Spinal cord (tissue), 10 donors: ENCODE measurements around the gene MEOX1. TPM values are rescaled to one million over a fixed set of nuclear protein-coding genes. Genes with fewer than 3 reads are reported as not detected.
A peak's percentile ranks its signal among the peaks of the same experiment; 100 is the strongest.

ENCODE experiments used
- DNase-seq, 6 donors: peaks; one replicate each; pipeline versions ENCODE4 v3.0.0 to v3.0.0-alpha.2; 2013 to 2015; ENCODE audit warnings: low spot score in 6 of 6, low read depth in 4 of 6
- H3K27ac ChIP-seq: one replicate; pipeline ENCODE4 v1.5.1; 2013; ENCODE audit warnings: low read depth, low read length, control low read depth
- H3K27me3 ChIP-seq: one replicate; pipeline ENCODE4 v1.6.1; 2013; ENCODE audit warnings: low read length; ENCODE audit not compliant: control insufficient read depth, insufficient read depth
- H3K36me3 ChIP-seq: one replicate; pipeline ENCODE4 v1.6.1; 2013; ENCODE audit warnings: low read length; ENCODE audit not compliant: control insufficient read depth, insufficient read depth
- H3K4me1 ChIP-seq: one replicate; pipeline ENCODE4 v1.6.1; 2013; ENCODE audit warnings: low read length; ENCODE audit not compliant: control insufficient read depth, insufficient read depth
- H3K4me3 ChIP-seq: one replicate; pipeline ENCODE4 v1.5.1; 2013; ENCODE audit warnings: low read depth, low read length, control low read depth
- H3K9me3 ChIP-seq: one replicate; pipeline ENCODE4 v1.6.1; 2013; ENCODE audit warnings: low read length; ENCODE audit not compliant: control insufficient read depth, insufficient read depth
- WGBS: methylation state at CpG from one replicate; pipeline ENCODE4 v1.1.5; 2013; ENCODE audit warnings: missing lambda C conversion rate; ENCODE audit not compliant: insufficient coverage; 5-methylcytosine and 5-hydroxymethylcytosine counted together
- polyA plus RNA-seq, 2 donors: library from polyadenylated mRNA; unstranded; fragments of 120-200 nt; gene quantifications; one replicate each; pipeline ENCODE4 v1.2.1, GENCODE V29; 2013; ENCODE audit not compliant: insufficient read length in 2 of 2
- total RNA-seq, 2 donors: library from RNA; depleted of rRNA in 1 of 2; stranded (reverse); fragments of 120-200 nt in 1 of 2; fragments of >200 nt in 1 of 2; gene quantifications; one replicate each; pipeline versions ENCODE4 v1.2.3 to v1.2.4, GENCODE V29; 2013 to 2014
- donor health status: healthy.

The MEOX1 gene
- total and polyA plus RNA-seq, 4 donors = 0.35 to 2.3 (median 1.7) TPM

- Histone ChIP-seq H3K27ac (peak overlapping the region; percentile 52), H3K4me3 (peak overlapping the region; percentile 27), H3K27me3 (peaks cover 7% of the 10 kb centered on the region), H3K4me1 (peaks cover 13% of the 10 kb centered on the region), H3K36me3 (no peaks in the 10 kb centered on the region), H3K9me3 (no peaks in the 10 kb centered on the region)
- DNase-seq = no peak
- 73% methylated on average over 14 of the region's 16 CpGs for WGBS
Observed at GRCh38 chr17:43645450-43645764, 16.3 kb downstream of the MEOX1 start.

GRCh38 chr17:43644081-43644480 lies 17.6 kb downstream of the MEOX1 start:
- H3K4me3 ChIP-seq = no peak overlapping the region
- no peaks in the 10 kb centered on the region for H3K36me3 ChIP-seq
- WGBS = 80% methylated on average over 3 of the region's 4 CpGs
- H3K4me1 ChIP-seq = peaks cover 13% of the 10 kb centered on the region
- no peak for DNase-seq
- peaks cover 7% of the 10 kb centered on the region for H3K27me3 ChIP-seq
- no peak overlapping the region for H3K27ac ChIP-seq
- no peaks in the 10 kb centered on the region for H3K9me3 ChIP-seq

DNA sequence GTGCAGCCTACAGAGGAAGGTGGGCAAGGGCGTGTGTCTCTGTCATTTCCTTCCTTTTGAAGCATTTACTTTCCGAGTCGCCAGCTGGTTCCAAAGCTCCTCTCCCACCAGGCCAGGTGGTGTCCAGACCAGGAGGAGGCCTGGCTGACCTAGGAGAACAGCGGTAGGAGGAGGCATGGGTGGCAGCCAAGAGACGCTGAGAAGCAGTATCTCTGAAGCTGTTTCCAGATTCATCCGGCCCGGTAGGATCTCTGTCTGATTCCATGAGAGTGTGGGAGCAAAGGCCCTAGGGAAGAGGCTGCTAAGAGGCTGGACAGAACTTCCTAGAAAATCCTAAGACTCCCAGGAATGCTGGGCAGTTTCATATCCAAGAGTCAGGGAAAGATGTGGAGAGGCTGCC lies 20.3 kb downstream of the MEOX1 start:
- H3K9me3 ChIP-seq = no peaks in the 10 kb centered on the region
- no peak for DNase-seq
- whole genome bisulfite sequencing = 82% methylated on average over 7 of the region's 7 CpGs
- H3K4me1 ChIP-seq = peaks cover 10% of the 10 kb centered on the region
- peaks cover 2% of the 10 kb centered on the region for H3K27me3 ChIP-seq
- no peak overlapping the region for H3K4me3 ChIP-seq
- H3K27ac ChIP-seq = peak overlapping the region; percentile 29
- no peaks in the 10 kb centered on the region for H3K36me3 ChIP-seq

DNA sequence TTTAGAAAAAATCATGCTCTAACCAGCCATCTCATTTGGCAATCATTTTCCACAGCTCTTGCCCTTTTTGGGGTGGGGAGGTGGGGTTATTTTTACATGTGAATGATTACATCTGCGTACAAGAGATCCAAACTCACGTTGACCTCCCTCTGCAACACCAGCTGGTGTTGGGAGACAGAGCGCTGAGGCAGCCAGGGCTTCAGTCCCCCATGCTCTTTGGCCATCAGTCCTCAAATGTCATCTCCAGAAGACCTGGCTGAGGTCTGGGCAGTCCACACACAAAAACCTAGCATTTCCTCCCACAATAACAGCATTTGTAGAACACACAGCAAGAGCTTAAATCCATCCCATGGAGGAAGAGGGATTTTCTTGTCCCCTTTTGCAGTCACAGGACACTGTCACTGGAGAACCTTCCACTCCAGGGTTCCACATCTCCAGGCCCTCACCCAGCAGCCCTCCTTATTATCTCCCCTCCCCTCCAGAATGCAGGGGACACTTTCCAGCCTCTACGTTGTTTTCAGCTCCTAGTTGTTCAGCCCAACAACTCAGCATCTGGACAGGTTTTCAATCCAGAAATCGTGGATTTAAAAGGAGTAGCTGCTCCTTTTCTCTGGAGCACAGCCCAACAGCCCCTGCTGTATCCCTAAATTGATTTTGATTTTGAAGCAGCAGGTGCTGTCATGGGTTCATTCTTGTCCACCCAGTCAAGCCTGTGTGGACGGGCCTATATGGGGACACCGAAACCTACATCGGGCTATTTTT lies 21.1 kb downstream of the MEOX1 start:
- Histone ChIP-seq H3K4me3 (no peak overlapping the region), H3K27me3 (no peaks in the 10 kb centered on the region), H3K9me3 (no peaks in the 10 kb centered on the region), H3K36me3 (no peaks in the 10 kb centered on the region), H3K4me1 (peaks cover 4% of the 10 kb centered on the region), H3K27ac (peak overlapping the region; percentile 29)
- DNase-seq = no peak
- 74% methylated on average over 5 of the region's 8 CpGs for WGBS

- H3K4me1 ChIP-seq = peaks cover 14% of the 10 kb centered on the region
- no peak overlapping the region for H3K27ac ChIP-seq
- H3K36me3 ChIP-seq = no peaks in the 10 kb centered on the region
- no peaks in the 10 kb centered on the region for H3K27me3 ChIP-seq
- no peak overlapping the region for H3K4me3 ChIP-seq
- DNase-seq = no peak
- 83% methylated on average over 11 of the region's 13 CpGs for WGBS
- no peaks in the 10 kb centered on the region for H3K9me3 ChIP-seq
Observed at GRCh38 chr17:43637563-43638323, 24.0 kb downstream of the MEOX1 start.

DNA sequence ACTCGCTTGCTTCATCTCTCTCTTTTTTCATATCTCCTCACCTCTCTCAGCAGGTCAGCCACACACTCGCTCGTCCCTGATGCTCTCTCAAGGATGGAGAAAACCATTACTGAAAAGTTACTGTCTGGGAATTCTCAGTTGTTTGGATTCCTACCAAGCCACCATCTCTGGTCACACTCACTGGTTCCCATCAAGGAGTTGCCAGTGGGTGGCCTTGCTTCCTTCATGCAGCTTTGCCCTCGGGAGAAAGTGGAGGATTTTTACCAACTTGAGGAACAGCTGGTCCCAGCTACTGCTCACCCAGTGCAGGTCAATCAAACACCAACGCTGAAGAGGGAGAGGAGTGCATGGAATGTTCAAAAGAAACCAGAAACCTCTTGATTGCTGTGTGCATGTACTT lies 25.3 kb downstream of the MEOX1 start:
- Histone ChIP-seq H3K9me3 (no peaks in the 10 kb centered on the region), H3K4me3 (no peak overlapping the region), H3K36me3 (no peaks in the 10 kb centered on the region), H3K4me1 (peaks cover 24% of the 10 kb centered on the region), H3K27ac (no peak overlapping the region), H3K27me3 (no peaks in the 10 kb centered on the region)
- 92% methylated on average over 5 of the region's 5 CpGs for WGBS
- DNase-seq = peak in 1 of 6 donors; percentile 56

DNA sequence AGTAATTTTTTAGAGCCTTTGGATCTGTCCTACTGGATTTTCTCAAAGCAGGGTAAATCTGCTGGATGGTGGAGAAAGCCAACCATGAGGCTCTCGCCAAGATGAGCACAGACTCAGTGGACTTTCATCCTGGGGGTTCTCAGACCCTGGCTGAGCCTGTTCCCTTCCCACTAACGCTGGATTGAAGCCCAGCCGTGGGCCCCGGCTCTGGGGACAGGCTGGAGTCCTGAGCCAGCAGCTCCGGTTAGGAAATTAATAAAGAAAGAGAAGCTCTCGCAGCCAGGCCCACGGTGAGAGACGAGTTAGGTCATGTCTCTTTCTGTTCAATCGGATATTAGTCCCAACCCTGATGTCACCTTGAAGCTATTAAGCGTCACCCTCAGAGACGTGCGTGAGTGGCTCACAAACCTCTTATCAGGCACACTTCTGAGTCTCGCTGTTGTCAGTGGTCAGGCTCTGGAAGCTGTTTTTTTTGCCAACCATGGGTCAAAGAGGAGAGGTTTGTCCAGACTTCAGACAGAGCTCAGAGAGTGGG lies 27.1 kb downstream of the MEOX1 start:
- 47% methylated on average over 13 of the region's 13 CpGs for WGBS
- Histone ChIP-seq H3K9me3 (no peaks in the 10 kb centered on the region), H3K4me3 (no peak overlapping the region), H3K4me1 (peaks cover 24% of the 10 kb centered on the region), H3K27me3 (no peaks in the 10 kb centered on the region), H3K36me3 (no peaks in the 10 kb centered on the region), H3K27ac (peak overlapping the region; percentile 33)
- peak in 1 of 6 donors; percentile 20 for DNase-seq

DNA sequence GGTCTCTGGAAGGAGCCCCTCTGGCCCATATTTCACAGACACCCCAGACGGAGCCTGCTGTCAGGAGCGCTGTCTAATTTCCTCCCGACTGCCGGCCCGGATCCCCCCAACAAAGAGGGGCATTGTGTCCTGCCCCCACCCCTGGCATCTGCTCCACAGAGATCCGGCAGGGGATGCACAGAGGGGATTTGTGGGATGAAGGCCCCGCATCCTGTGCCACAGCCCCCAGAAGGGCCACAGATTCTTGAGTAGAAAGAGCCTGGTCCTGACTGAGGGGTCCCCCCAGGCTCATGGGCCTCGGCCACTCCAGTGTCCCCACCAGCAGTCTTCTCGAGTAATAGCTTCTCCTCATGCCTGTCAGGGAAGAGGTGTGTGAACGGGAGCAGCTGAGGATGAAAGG lies 29.5 kb downstream of the MEOX1 start:
- peak in 2 of 6 donors; percentile 52 to 54 for DNase-seq
- Histone ChIP-seq H3K27me3 (no peaks in the 10 kb centered on the region), H3K36me3 (no peaks in the 10 kb centered on the region), H3K4me3 (no peak overlapping the region), H3K4me1 (peaks cover 27% of the 10 kb centered on the region), H3K27ac (no peak overlapping the region), H3K9me3 (no peaks in the 10 kb centered on the region)
- 39% methylated on average over 4 of the region's 10 CpGs for WGBS

DNA sequence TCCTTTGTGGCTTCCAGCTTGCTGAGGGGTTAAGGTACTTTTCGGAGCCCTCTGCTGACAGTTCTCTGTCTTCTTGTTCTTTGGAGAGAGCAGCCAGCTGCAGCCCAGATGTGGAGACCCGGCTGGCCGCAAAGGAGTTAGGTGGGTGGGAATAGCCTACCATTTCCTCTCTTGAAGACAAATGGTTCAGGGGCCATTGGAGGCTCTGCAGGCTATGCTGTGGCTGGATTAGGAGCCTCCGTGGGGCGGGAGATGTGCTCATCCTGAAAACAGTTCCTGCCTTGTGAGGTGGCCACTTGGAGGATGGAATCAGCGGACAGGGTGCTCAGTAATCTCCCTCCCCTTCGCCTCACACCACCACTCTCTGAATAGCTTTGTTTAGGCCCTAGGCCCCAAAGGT lies 30.3 kb downstream of the MEOX1 start:
- Histone ChIP-seq H3K9me3 (no peaks in the 10 kb centered on the region), H3K27ac (no peak overlapping the region), H3K36me3 (no peaks in the 10 kb centered on the region), H3K4me1 (peaks cover 27% of the 10 kb centered on the region), H3K4me3 (no peak overlapping the region), H3K27me3 (no peaks in the 10 kb centered on the region)
- DNase-seq = no peak
- 82% methylated on average over 2 of the region's 7 CpGs for WGBS
